Adrenal gland (tissue), 12 donors: ENCODE results near the gene PRKN. TPM values are rescaled to one million over a fixed set of nuclear protein-coding genes. Genes with fewer than 3 reads are reported as not detected.
A peak's percentile ranks its signal among the peaks of the same experiment; 100 is the strongest.

Experiments
- DNase-seq, 7 donors: peaks; one replicate each; pipeline ENCODE4 v3.0.0-alpha.2; 2019 to 2020
- H3K27ac ChIP-seq, 5 donors: fragments of 200-600 bp; sonication (generic) in 4 of 5; 1 replicate in 3 of 5; 2 replicates in 2 of 5; pipeline versions ENCODE4 v1.5.1 to v1.8.0; 2016 to 2020; ENCODE audit warnings: mild to moderate bottlenecking in 1 of 5
- H3K27me3 ChIP-seq: fragments of 200-600 bp; 2 replicates; pipeline ENCODE4 v1.8.0; 2021
- H3K36me3 ChIP-seq, 2 donors: fragments of 200-600 bp; replicated peaks in 1 of 2; 1 replicate in 1 of 2; 2 replicates in 1 of 2; pipeline versions ENCODE4 v1.5.1 to v1.8.0; 2018 to 2022
- H3K4me1 ChIP-seq, 2 donors: fragments of 200-600 bp; replicated peaks in 1 of 2; 1 replicate in 1 of 2; 2 replicates in 1 of 2; pipeline versions ENCODE4 v1.5.1 to v1.8.0; 2018 to 2021
- H3K4me3 ChIP-seq, 4 donors: fragments of 200-600 bp; sonication (generic) in 3 of 4; one replicate each; pipeline ENCODE4 v1.5.1; 2016 to 2018
- H3K9me3 ChIP-seq, 3 donors: fragments of 200-600 bp; sonication (generic) in 1 of 3; replicated peaks in 1 of 3; 1 replicate in 2 of 3; 2 replicates in 1 of 3; pipeline versions ENCODE4 v1.5.1 to v1.8.0; 2016 to 2021
- POLR2A ChIP-seq, 2 donors: fragments of 450-650 bp; IDR thresholded peaks; one replicate each; pipeline ENCODE4 v1.6.1; 2017; ENCODE audit warnings: antibody characterized with exemption in 2 of 2, mild to moderate bottlenecking in 2 of 2, moderate library complexity in 1 of 2
- WGBS, 4 donors: extraction: QIAGEN DNeasy Blood & Tissue Kit in 2 of 4; methylation state at CpG; one replicate each; pipeline versions ENCODE4 v1.1.5 to v1.1.7; 2013 to 2017; 5-methylcytosine and 5-hydroxymethylcytosine counted together
- intact Hi-C, 2 donors: fragments of 100-400 bp; cut with DNase I; formaldehyde crosslinking; loops; one replicate each; pipeline versions ENCODE4 v1.14.1 to v1.15.0; 2022 to 2023
- polyA plus RNA-seq, 3 donors: library from polyadenylated mRNA; stranded (reverse); fragments of 200-250 nt in 2 of 3; fragments of 350-450 nt in 1 of 3; fragmentation: Illumina TruSeq in 1 of 3; extraction: RNeasy Lipid Tissue Mini Kit (QIAGEN cat#74804) in 1 of 3; gene quantifications; one replicate each; pipeline ENCODE4 v1.2.3, GENCODE V29; 2013 to 2014
- total RNA-seq, 9 donors: library from RNA; depleted of rRNA in 4 of 9; stranded (reverse); fragments of >200 nt in 4 of 9; fragments of 120-200 nt in 1 of 9; fragmentation: NEBNext Ultra II Directional in 1 of 9; extraction: Animal tissue kit (Norgen Biotek cat#: 25700) in 1 of 9; gene quantifications; one replicate each; pipeline versions ENCODE4 v1.1.0 to v1.2.4, GENCODE V29; 2013 to 2023
- TF ChIP-seq, protein P1 (sequence below), 6 experiments: fragments of 450-650 bp in 4 of 6; fragments of 200-600 bp in 2 of 6; sonication (generic) in 1 of 6; IDR thresholded peaks; 1 replicate in 5 of 6; 2 replicates in 1 of 6; pipeline versions ENCODE4 v1.5.1 to v1.8.0; 2016 to 2021; ENCODE audit warnings: antibody characterized with exemption in 6 of 6, mild to moderate bottlenecking in 2 of 6, moderate library complexity in 1 of 6
- donor health status: healthy with polysubstance abuse.
- donor health status: Bipolar disorder and iron deficiency.
- donor health status: DM: yes; HTN: yes; CAD: no.
- donor health status: DM: no; HTN: no; CAD: no.
- donor health status: DM: no; HTN: no; CAD: no.
- donor health status: DM: yes; HTN: yes; CAD: no.

Gene PRKN
- total and polyA plus RNA-seq, 12 donors, result 1.9 to 159 (median 13.3) TPM

DNA sequence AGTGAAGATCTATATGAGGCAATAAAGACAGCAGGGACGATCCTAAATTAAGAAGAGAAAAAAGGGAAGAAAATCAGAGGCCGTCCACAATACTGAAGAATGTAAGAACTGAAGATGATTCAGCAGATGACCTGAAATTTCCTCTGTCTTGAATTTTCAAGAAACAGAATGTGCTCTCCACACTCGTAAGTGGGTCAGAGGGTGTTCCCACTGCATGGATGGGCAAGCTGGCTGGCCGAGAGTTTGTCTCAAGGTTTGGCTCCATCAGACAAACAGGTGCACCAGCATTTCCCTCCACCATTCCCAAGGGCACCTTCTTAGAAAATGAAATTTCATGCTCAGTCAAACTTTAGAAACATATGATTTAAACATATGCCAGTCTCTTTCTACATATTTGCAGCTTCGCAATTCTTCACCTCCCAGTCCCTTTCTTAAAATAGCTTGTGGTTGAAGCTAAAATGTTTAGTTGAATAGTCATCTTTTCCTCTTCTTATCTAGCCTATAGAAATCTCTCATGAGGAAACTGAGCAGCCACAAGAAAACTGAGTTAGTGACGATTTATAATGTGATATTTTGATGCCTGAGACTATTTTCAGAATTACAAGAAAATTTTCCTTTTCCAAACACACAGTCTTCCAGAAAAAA lies 576.4 kb downstream of the PRKN start:
- H3K4me1 ChIP-seq, result no peaks in the 10 kb centered on the region
- H3K36me3 ChIP-seq, result no peaks in the 10 kb centered on the region
- DNase-seq, result no peak
- H3K9me3 ChIP-seq, result no peaks in the 10 kb centered on the region
- WGBS, 4 donors, result 67 to 71% (median 67%) methylated on average over 6 of the region's 6 CpGs
- no peak for TF ChIP-seq POLR2A (IDR thresholded peaks at IDR 0.05)
- TF ChIP-seq, protein P1, sequence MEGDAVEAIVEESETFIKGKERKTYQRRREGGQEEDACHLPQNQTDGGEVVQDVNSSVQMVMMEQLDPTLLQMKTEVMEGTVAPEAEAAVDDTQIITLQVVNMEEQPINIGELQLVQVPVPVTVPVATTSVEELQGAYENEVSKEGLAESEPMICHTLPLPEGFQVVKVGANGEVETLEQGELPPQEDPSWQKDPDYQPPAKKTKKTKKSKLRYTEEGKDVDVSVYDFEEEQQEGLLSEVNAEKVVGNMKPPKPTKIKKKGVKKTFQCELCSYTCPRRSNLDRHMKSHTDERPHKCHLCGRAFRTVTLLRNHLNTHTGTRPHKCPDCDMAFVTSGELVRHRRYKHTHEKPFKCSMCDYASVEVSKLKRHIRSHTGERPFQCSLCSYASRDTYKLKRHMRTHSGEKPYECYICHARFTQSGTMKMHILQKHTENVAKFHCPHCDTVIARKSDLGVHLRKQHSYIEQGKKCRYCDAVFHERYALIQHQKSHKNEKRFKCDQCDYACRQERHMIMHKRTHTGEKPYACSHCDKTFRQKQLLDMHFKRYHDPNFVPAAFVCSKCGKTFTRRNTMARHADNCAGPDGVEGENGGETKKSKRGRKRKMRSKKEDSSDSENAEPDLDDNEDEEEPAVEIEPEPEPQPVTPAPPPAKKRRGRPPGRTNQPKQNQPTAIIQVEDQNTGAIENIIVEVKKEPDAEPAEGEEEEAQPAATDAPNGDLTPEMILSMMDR (IDR thresholded peaks at IDR 0.05), result no peak
- H3K27me3 ChIP-seq, result no peaks in the 10 kb centered on the region
- no peak overlapping the region for H3K4me3 ChIP-seq
- intact Hi-C loops, result no loop called here
- peak overlapping the region in 1 of 5 donors; percentile 25 for H3K27ac ChIP-seq

GRCh38 chr6:162150295-162150694 lies 577.3 kb downstream of the PRKN start:
- no peaks in the 10 kb centered on the region for H3K4me1 ChIP-seq
- H3K4me3 ChIP-seq, result no peak overlapping the region
- no peak for TF ChIP-seq POLR2A (IDR thresholded peaks at IDR 0.05)
- TF ChIP-seq, protein P1 (IDR thresholded peaks at IDR 0.05), result no peak
- no peaks in the 10 kb centered on the region for H3K27me3 ChIP-seq
- DNase-seq, result no peak
- intact Hi-C loops, result no loop called here
- no peaks in the 10 kb centered on the region for H3K9me3 ChIP-seq
- H3K36me3 ChIP-seq, result no peaks in the 10 kb centered on the region
- no peak overlapping the region for H3K27ac ChIP-seq
- WGBS, 4 donors, result 80 to 84% (median 83%) methylated on average over 7 of the region's 7 CpGs

DNA sequence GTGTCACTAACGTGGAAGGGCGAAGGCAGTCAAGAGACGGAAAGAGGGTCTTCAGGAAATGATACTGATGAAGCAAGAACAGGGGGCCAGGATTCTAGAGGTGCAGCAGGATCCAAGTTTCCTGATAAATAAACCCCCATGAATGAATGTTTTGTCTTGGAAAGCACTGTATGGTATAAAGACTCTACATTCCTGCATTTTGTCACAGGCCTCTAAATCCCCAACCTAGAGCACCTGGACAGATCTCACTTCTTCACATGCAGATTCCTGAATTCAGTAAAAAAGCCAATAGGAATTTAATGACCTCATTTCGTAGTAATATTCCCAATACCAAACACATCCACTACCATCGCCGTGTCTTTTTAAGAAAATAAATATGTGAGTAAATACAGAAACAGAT lies 577.8 kb downstream of the PRKN start:
- 93 to 98% (median 95%) methylated on average over 6 of the region's 6 CpGs for WGBS, 4 donors
- no peak for DNase-seq
- intact Hi-C loops, result no loop called here
- Histone ChIP-seq H3K4me1 (no peaks in the 10 kb centered on the region), H3K27me3 (no peaks in the 10 kb centered on the region), H3K4me3 (no peak overlapping the region), H3K36me3 (no peaks in the 10 kb centered on the region), H3K27ac (no peak overlapping the region), H3K9me3 (no peaks in the 10 kb centered on the region)
- no peak for TF ChIP-seq POLR2A (IDR thresholded peaks at IDR 0.05)
- TF ChIP-seq, protein P1 (IDR thresholded peaks at IDR 0.05), result no peak

DNA sequence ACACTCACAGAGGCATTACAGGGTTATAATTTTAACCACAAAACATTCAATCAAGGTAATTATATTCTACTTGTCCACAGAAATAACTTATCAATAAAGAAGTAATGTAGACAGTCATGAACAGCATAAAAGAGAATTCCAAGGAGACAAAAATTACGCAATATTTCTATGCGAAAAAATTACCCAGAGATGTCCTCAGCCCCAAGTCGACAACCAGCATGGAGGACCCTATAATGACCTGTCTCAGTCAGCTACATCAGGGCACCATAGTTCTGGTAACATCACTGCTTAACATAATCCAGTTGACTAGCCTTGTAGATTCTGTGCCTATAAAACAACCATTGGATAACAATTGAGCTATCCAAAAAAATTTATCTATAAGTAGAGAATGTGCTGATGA lies 579.8 kb downstream of the PRKN start:
- 75 to 93% (median 86%) methylated on average over 3 of the region's 3 CpGs for WGBS, 4 donors
- intact Hi-C loops, result no loop called here

More for the DNA sequence above, 579.8 kb downstream of the PRKN start:
- Histone ChIP-seq H3K4me3 (no peak overlapping the region), H3K27ac (no peak overlapping the region), H3K9me3 (no peaks in the 10 kb centered on the region), H3K4me1 (no peaks in the 10 kb centered on the region), H3K27me3 (no peaks in the 10 kb centered on the region), H3K36me3 (no peaks in the 10 kb centered on the region)
- no peak for DNase-seq
- TF ChIP-seq POLR2A (IDR thresholded peaks at IDR 0.05), result no peak
- TF ChIP-seq, protein P1 (IDR thresholded peaks at IDR 0.05), result no peak
